Activated CD4-positive, alpha-beta memory T cell treated with anti-CD3 and anti-CD28 coated beads, Interleukin-2, amount 10 ng/mL, durations not matched to agents 7 days and 5 days (primary cell): ENCODE measurements around the gene PHF24. TPM values are rescaled to one million over a fixed set of nuclear protein-coding genes. Genes with fewer than 3 reads are reported as not detected.
"Not testable (repeated sequence)": the region's sequence is repeated elsewhere in the genome, so short reads cannot be mapped to it uniquely, and the experiment has no call there.

Source experiments
- CTCF ChIA-PET: fragments of 350-600 bp; sonication (Branson Sonifier 250); formaldehyde crosslinking; loops from one replicate; lab custom pipeline; 2021; ENCODE audit warnings: antibody characterized with exemption, inconsistent platforms; lab: Charles Lee
- POLR2A ChIA-PET: fragments of 350-600 bp; sonication (Branson Sonifier 250); formaldehyde crosslinking; loops from one replicate; lab custom pipeline; 2021; ENCODE audit warnings: antibody characterized with exemption; lab: Charles Lee
- DNase-seq: peaks from one replicate; pipeline ENCODE4 v3.0.0-alpha.2; 2020
- H3K27ac Mint-ChIP-seq: one replicate; pipeline ENCODE4 v1.8.0; 2021; ENCODE audit warnings: mild to moderate bottlenecking, mixed read lengths
- H3K27me3 Mint-ChIP-seq: one replicate; pipeline ENCODE4 v1.8.0; 2021; ENCODE audit warnings: mixed read lengths
- H3K36me3 Mint-ChIP-seq: one replicate; pipeline ENCODE4 v1.8.0; 2021; ENCODE audit warnings: low read depth, mixed read lengths
- H3K4me1 Mint-ChIP-seq: one replicate; pipeline ENCODE4 v1.8.0; 2021; ENCODE audit warnings: mixed read lengths
- H3K4me3 Mint-ChIP-seq: one replicate; pipeline ENCODE4 v1.8.0; 2021; ENCODE audit warnings: mild to moderate bottlenecking, mixed read lengths
- H3K9me3 Mint-ChIP-seq: one replicate; pipeline ENCODE4 v1.8.0; 2021; ENCODE audit warnings: mixed read lengths
- total RNA-seq, 2 experiments: library from RNA; stranded (reverse); gene quantifications; one replicate each; pipeline ENCODE4 v1.2.3, GENCODE V29; 2021

PHF24 gene
- total RNA-seq, 2 experiments from 2014 or later, result not detected

GRCh38 chr9:35004299-35004698 is 46.2 kb downstream of the PHF24 start:
- H3K27ac Mint-ChIP-seq, H3K9me3 Mint-ChIP-seq, POLR2A ChIA-PET, H3K36me3 Mint-ChIP-seq, CTCF ChIA-PET, H3K27me3 Mint-ChIP-seq, DNase-seq, H3K4me3 Mint-ChIP-seq: not testable (repeated sequence)
- peaks cover 16% of the 10 kb centered on the region for H3K4me1 Mint-ChIP-seq

GRCh38 chr9:35010351-35010958 is 52.4 kb downstream of the PHF24 start:
- H3K4me3 Mint-ChIP-seq, result no peak overlapping the region
- peaks cover 33% of the 10 kb centered on the region for H3K36me3 Mint-ChIP-seq
- H3K9me3 Mint-ChIP-seq, result peaks cover 16% of the 10 kb centered on the region
- no peaks in the 10 kb centered on the region for H3K27me3 Mint-ChIP-seq
- H3K27ac Mint-ChIP-seq, result no peak overlapping the region
- no peak for DNase-seq
- ChIA-PET CTCF (no interaction called here), POLR2A (interaction anchor here (0.7 to 0.8 kb wide), 2 partner anchors 12 to 86 kb away, joined by 3 read pairs; partner anchors contain the start of gene PIGO)
- H3K4me1 Mint-ChIP-seq, result peaks cover 2% of the 10 kb centered on the region

GRCh38 chr9:35014517-35014916 is 56.4 kb downstream of the PHF24 start:
- no peaks in the 10 kb centered on the region for H3K27me3 Mint-ChIP-seq
- H3K4me3 Mint-ChIP-seq, result no peak overlapping the region
- H3K27ac Mint-ChIP-seq, result no peak overlapping the region
- no peak for DNase-seq
- CTCF ChIA-PET, result interaction anchor here (0.7 kb wide), 1 partner anchor 115 kb away, joined by 5 read pairs; no protein-coding TSS in a partner anchor
- POLR2A ChIA-PET, result interaction anchor here (0.8 kb wide), 1 partner anchor 12 kb away, joined by 3 read pairs; no protein-coding TSS in a partner anchor
- H3K36me3 Mint-ChIP-seq, result peaks cover 29% of the 10 kb centered on the region
- peaks cover 2% of the 10 kb centered on the region for H3K4me1 Mint-ChIP-seq
- H3K9me3 Mint-ChIP-seq, result peaks cover 13% of the 10 kb centered on the region

GRCh38 chr9:35023443-35023842 is 65.4 kb downstream of the PHF24 start:
- peaks cover 22% of the 10 kb centered on the region for H3K4me1 Mint-ChIP-seq
- peak overlapping the region; percentile 11 for H3K27ac Mint-ChIP-seq
- CTCF ChIA-PET, H3K27me3 Mint-ChIP-seq, H3K36me3 Mint-ChIP-seq, H3K4me3 Mint-ChIP-seq, POLR2A ChIA-PET, H3K9me3 Mint-ChIP-seq, DNase-seq: not testable (repeated sequence)

GRCh38 chr9:35026671-35027070 is 68.6 kb downstream of the PHF24 start:
- CTCF ChIA-PET, result interaction anchor here (0.7 to 1.9 kb wide), 4 partner anchors 9 to 127 kb away, joined by 3 to 5 read pairs (median 4); partner anchors contain the start of gene DNAJB5
- H3K36me3 Mint-ChIP-seq, result peaks cover 4% of the 10 kb centered on the region
- no peak for DNase-seq
- no peaks in the 10 kb centered on the region for H3K9me3 Mint-ChIP-seq
- H3K4me1 Mint-ChIP-seq, result peaks cover 22% of the 10 kb centered on the region
- H3K27me3 Mint-ChIP-seq, result no peaks in the 10 kb centered on the region
- POLR2A ChIA-PET, result no interaction called here
- no peak overlapping the region for H3K4me3 Mint-ChIP-seq
- no peak overlapping the region for H3K27ac Mint-ChIP-seq

- Mint-ChIP-seq H3K27ac (no peak overlapping the region), H3K9me3 (no peaks in the 10 kb centered on the region), H3K36me3 (peaks cover 4% of the 10 kb centered on the region), H3K4me3 (no peak overlapping the region), H3K27me3 (no peaks in the 10 kb centered on the region), H3K4me1 (peaks cover 22% of the 10 kb centered on the region)
- ChIA-PET CTCF (interaction anchor here (0.7 to 1.9 kb wide), 5 partner anchors 8 to 128 kb away, joined by 3 to 5 read pairs (median 3); partner anchors contain the start of genes DNAJB5 and PIGO), POLR2A (interaction anchor here (1.3 kb wide), 1 partner anchor 53 kb away, joined by 4 read pairs; the partner anchor contains the start of gene FANCG)
- DNase-seq, result no peak
Observed at GRCh38 chr9:35027374-35027773, 69.3 kb downstream of the PHF24 start.

GRCh38 chr9:35027860-35028259 is 69.8 kb downstream of the PHF24 start:
- H3K27me3 Mint-ChIP-seq, result no peaks in the 10 kb centered on the region
- POLR2A ChIA-PET, result interaction anchor here (0.8 to 1.3 kb wide), 4 partner anchors 13 to 67 kb away, joined by 3 to 4 read pairs (median 3); partner anchors contain the start of gene FANCG
- H3K27ac Mint-ChIP-seq, result no peak overlapping the region

GRCh38 chr9:35028341-35028740 is 70.3 kb downstream of the PHF24 start:
- Mint-ChIP-seq H3K36me3 (peaks cover 4% of the 10 kb centered on the region), H3K4me3 (no peak overlapping the region), H3K27ac (no peak overlapping the region), H3K9me3 (no peaks in the 10 kb centered on the region), H3K4me1 (peaks cover 19% of the 10 kb centered on the region), H3K27me3 (no peaks in the 10 kb centered on the region)
- no peak for DNase-seq
- ChIA-PET CTCF (interaction anchor here (1.2 to 2.1 kb wide), 5 partner anchors 16 to 129 kb away, joined by 3 to 6 read pairs (median 5); partner anchors contain the start of genes DNAJB5 and PIGO), POLR2A (interaction anchor here (0.8 to 1.3 kb wide), 4 partner anchors 13 to 67 kb away, joined by 3 to 4 read pairs (median 3); partner anchors contain the start of gene FANCG)

More at GRCh38 chr9:35027860-35028259, 69.8 kb downstream of the PHF24 start:
- Mint-ChIP-seq H3K4me1 (peaks cover 20% of the 10 kb centered on the region), H3K9me3 (no peaks in the 10 kb centered on the region), H3K4me3 (no peak overlapping the region), H3K36me3 (peaks cover 4% of the 10 kb centered on the region)
- CTCF ChIA-PET, result interaction anchor here (1.2 to 1.9 kb wide), 4 partner anchors 17 to 128 kb away, joined by 3 to 5 read pairs (median 4); partner anchors contain the start of genes DNAJB5 and PIGO
- no peak for DNase-seq

- no peak for DNase-seq
- H3K27ac Mint-ChIP-seq, result no peak overlapping the region
- peaks cover 13% of the 10 kb centered on the region for H3K4me1 Mint-ChIP-seq
- POLR2A ChIA-PET, result interaction anchor here (1.3 kb wide), 1 partner anchor 66 kb away, joined by 3 read pairs; no protein-coding TSS in a partner anchor
- H3K4me3 Mint-ChIP-seq, result no peak overlapping the region
- no peaks in the 10 kb centered on the region for H3K9me3 Mint-ChIP-seq
- CTCF ChIA-PET, result interaction anchor here (2.1 kb wide), 1 partner anchor 22 kb away, joined by 6 read pairs; no protein-coding TSS in a partner anchor
- H3K27me3 Mint-ChIP-seq, result no peaks in the 10 kb centered on the region
- H3K36me3 Mint-ChIP-seq, result no peaks in the 10 kb centered on the region
Observed at GRCh38 chr9:35029241-35029640, 71.2 kb downstream of the PHF24 start.

GRCh38 chr9:35029852-35030251 is 71.8 kb downstream of the PHF24 start:
- Mint-ChIP-seq H3K4me1 (peaks cover 13% of the 10 kb centered on the region), H3K27me3 (no peaks in the 10 kb centered on the region), H3K4me3 (no peak overlapping the region), H3K27ac (no peak overlapping the region), H3K36me3 (no peaks in the 10 kb centered on the region), H3K9me3 (no peaks in the 10 kb centered on the region)
- POLR2A ChIA-PET, result no interaction called here
- CTCF ChIA-PET, result interaction anchor here (2.1 kb wide), 1 partner anchor 21 kb away, joined by 6 read pairs; no protein-coding TSS in a partner anchor
- no peak for DNase-seq

Other genes with a start within 250 kb of the PHF24 start
- gene CCL21, start 248.1 kb upstream of the PHF24 start, total RNA-seq, result not detected
- gene DNAJB5, start 31.5 kb downstream of the PHF24 start, total RNA-seq, result 1 to 10 TPM; 3.2 to 4.1 TPM
- gene VCP, start 114.3 kb downstream of the PHF24 start, total RNA-seq, result 100 to 1,000 TPM; 224 to 236 TPM
- 100 to 1,000 TPM in 1 of 2 experiments, 10 to 100 TPM in 1; 97.0 to 100 TPM for gene FANCG, start 121.7 kb downstream of the PHF24 start, total RNA-seq
- gene PIGO, start 138.3 kb downstream of the PHF24 start, total RNA-seq, result 10 to 100 TPM; 22.8 to 28.6 TPM
- 10 to 100 TPM; 96.0 to 96.9 TPM for gene STOML2, start 144.8 kb downstream of the PHF24 start, total RNA-seq
- 10 to 100 TPM; 24.6 to 26.8 TPM for gene ATOSB, start 157.6 kb downstream of the PHF24 start, total RNA-seq
- gene UNC13B, start 203.7 kb downstream of the PHF24 start, total RNA-seq, result under 1 TPM; 0.25 to 0.68 TPM